ENCODE results near the gene PDIK1L. TPM values are rescaled to one million over a fixed set of nuclear protein-coding genes. Genes with fewer than 3 reads are reported as not detected.
"Not testable (repeated sequence)": the region's sequence is repeated elsewhere in the genome, so short reads cannot be mapped to it uniquely, and the experiment has no call there.

The PDIK1L gene
- total and polyA plus RNA-seq, 2 experiments from 2014 or later = 2.6 to 16.8 TPM

- Histone ChIP-seq H3K79me2 (no peaks in the 10 kb centered on the region), H3K4me2 (no peak overlapping the region), H4K20me1 (ENCODE audit: insufficient read depth, poor library complexity, severe bottlenecking) (no peaks in the 10 kb centered on the region), H3K36me3 (replicated peaks; ENCODE audit: insufficient read depth, low read depth) (no peaks in the 10 kb centered on the region), H3K4me3 (no peak overlapping the region), H3K9me2 (replicated peaks; ENCODE audit: insufficient read depth) (no peaks in the 10 kb centered on the region), H3K4me1 (ENCODE audit: insufficient read depth) (peaks cover 20% of the 10 kb centered on the region), H2AFZ (no peak overlapping the region), H3K27ac (peak overlapping the region; percentile 55), H3K9me3 (ENCODE audit: low read depth) (no peaks in the 10 kb centered on the region), H3K27me3 (no peaks in the 10 kb centered on the region)
- WGBS (ENCODE audit: low lambda C conversion rate, missing lambda C conversion rate) = 71% methylated on average over 2 of the region's 2 CpGs
- no peak for TF ChIP-seq CTCF (IDR thresholded peaks at IDR 0.05; ENCODE audit: poor library complexity)
- no peak for TF ChIP-seq EZH2phosphoT487 (IDR thresholded peaks at IDR 0.05; ENCODE audit: low read depth, severe bottlenecking, unreplicated experiment)
- no peak for TF ChIP-seq EZH2 (IDR thresholded peaks at IDR 0.05; ENCODE audit: borderline replicate concordance)
- DNase-seq (ENCODE audit: low spot score) = no peak
Measured at GRCh38 chr1:26102526-26102925, 9.1 kb upstream of the PDIK1L start.

GRCh38 chr1:26105226-26105548, 6.4 kb upstream of the PDIK1L start:
- not testable (repeated sequence) for H3K4me3 ChIP-seq; H3K9me2 ChIP-seq (replicated peaks; ENCODE audit: insufficient read depth); H3K27me3 ChIP-seq; H4K20me1 ChIP-seq (ENCODE audit: insufficient read depth, poor library complexity, severe bottlenecking); H3K36me3 ChIP-seq (replicated peaks; ENCODE audit: insufficient read depth, low read depth); H3K9me3 ChIP-seq (ENCODE audit: low read depth); DNase-seq (ENCODE audit: low spot score); H3K4me2 ChIP-seq; H3K79me2 ChIP-seq
- peak overlapping the region; percentile 6 for H3K27ac ChIP-seq
- H3K4me1 ChIP-seq (ENCODE audit: insufficient read depth) = peaks cover 18% of the 10 kb centered on the region
- WGBS (ENCODE audit: low lambda C conversion rate, missing lambda C conversion rate) = 41% methylated on average over 5 of the region's 5 CpGs
- peak overlapping the region; percentile 16 for H2AFZ ChIP-seq

- Histone ChIP-seq H2AFZ (no peak overlapping the region), H3K4me2 (peak overlapping the region; percentile 90), H3K9me3 (ENCODE audit: low read depth) (no peaks in the 10 kb centered on the region), H3K27me3 (no peaks in the 10 kb centered on the region), H3K4me3 (no peak overlapping the region), H3K36me3 (replicated peaks; ENCODE audit: insufficient read depth, low read depth) (no peaks in the 10 kb centered on the region), H3K79me2 (peaks cover 23% of the 10 kb centered on the region), H4K20me1 (ENCODE audit: insufficient read depth, poor library complexity, severe bottlenecking) (no peaks in the 10 kb centered on the region), H3K4me1 (ENCODE audit: insufficient read depth) (peaks cover 20% of the 10 kb centered on the region), H3K27ac (peak overlapping the region; percentile 98), H3K9me2 (replicated peaks; ENCODE audit: insufficient read depth) (no peaks in the 10 kb centered on the region)
- no peak for TF ChIP-seq EZH2 (IDR thresholded peaks at IDR 0.05; ENCODE audit: borderline replicate concordance)
- TF ChIP-seq CTCF (IDR thresholded peaks at IDR 0.05; ENCODE audit: poor library complexity) = no peak
- no peak for TF ChIP-seq EZH2phosphoT487 (IDR thresholded peaks at IDR 0.05; ENCODE audit: low read depth, severe bottlenecking, unreplicated experiment)
- 96% methylated on average over 5 of the region's 5 CpGs for WGBS (ENCODE audit: low lambda C conversion rate, missing lambda C conversion rate)
- no peak for DNase-seq (ENCODE audit: low spot score)
Measured at GRCh38 chr1:26109229-26110164, 2.1 kb upstream of the PDIK1L start.

- no peaks in the 10 kb centered on the region for H3K9me2 ChIP-seq (replicated peaks; ENCODE audit: insufficient read depth)
- H4K20me1 ChIP-seq (ENCODE audit: insufficient read depth, poor library complexity, severe bottlenecking) = no peaks in the 10 kb centered on the region
- peak; percentile 90 for DNase-seq (ENCODE audit: low spot score)
- 1% methylated on average over 34 of the region's 85 CpGs for WGBS (ENCODE audit: low lambda C conversion rate, missing lambda C conversion rate)
- H3K4me1 ChIP-seq (ENCODE audit: insufficient read depth) = peaks cover 20% of the 10 kb centered on the region
- H3K36me3 ChIP-seq (replicated peaks; ENCODE audit: insufficient read depth, low read depth) = no peaks in the 10 kb centered on the region
- H3K4me2 ChIP-seq = peak overlapping the region; percentile 90
- H3K9me3 ChIP-seq (ENCODE audit: low read depth) = no peaks in the 10 kb centered on the region
- H2AFZ ChIP-seq = peak overlapping the region; percentile 84
- peak overlapping the region; percentile 76 for H3K4me3 ChIP-seq
- peaks cover 32% of the 10 kb centered on the region for H3K79me2 ChIP-seq
- H3K27ac ChIP-seq = peak overlapping the region; percentile 98
- H3K27me3 ChIP-seq = no peaks in the 10 kb centered on the region
- TF ChIP-seq CTCF (IDR thresholded peaks at IDR 0.05; ENCODE audit: poor library complexity) (no peak), EZH2 (IDR thresholded peaks at IDR 0.05; ENCODE audit: borderline replicate concordance) (no peak), EZH2phosphoT487 (IDR thresholded peaks at IDR 0.05; ENCODE audit: low read depth, severe bottlenecking, unreplicated experiment) (no peak)
Measured at GRCh38 chr1:26110731-26111529, 694 bp upstream of the PDIK1L start.
